Measurements from ENCODE around the gene MRPS21.
A peak's percentile ranks its signal among the peaks of the same experiment; 100 is the strongest.

Gene MRPS21

GRCh38 chr1:150322310-150322709, 28.6 kb downstream of the MRPS21 start:
- 0 out of 2 replicates have a peak, but pooled peaks have one; percentile 38 for TF ChIP-seq ZNF664 (tag by site-specific recombination; IDR thresholded peaks at IDR 0.05)
- TF ChIP-seq, protein P1, sequence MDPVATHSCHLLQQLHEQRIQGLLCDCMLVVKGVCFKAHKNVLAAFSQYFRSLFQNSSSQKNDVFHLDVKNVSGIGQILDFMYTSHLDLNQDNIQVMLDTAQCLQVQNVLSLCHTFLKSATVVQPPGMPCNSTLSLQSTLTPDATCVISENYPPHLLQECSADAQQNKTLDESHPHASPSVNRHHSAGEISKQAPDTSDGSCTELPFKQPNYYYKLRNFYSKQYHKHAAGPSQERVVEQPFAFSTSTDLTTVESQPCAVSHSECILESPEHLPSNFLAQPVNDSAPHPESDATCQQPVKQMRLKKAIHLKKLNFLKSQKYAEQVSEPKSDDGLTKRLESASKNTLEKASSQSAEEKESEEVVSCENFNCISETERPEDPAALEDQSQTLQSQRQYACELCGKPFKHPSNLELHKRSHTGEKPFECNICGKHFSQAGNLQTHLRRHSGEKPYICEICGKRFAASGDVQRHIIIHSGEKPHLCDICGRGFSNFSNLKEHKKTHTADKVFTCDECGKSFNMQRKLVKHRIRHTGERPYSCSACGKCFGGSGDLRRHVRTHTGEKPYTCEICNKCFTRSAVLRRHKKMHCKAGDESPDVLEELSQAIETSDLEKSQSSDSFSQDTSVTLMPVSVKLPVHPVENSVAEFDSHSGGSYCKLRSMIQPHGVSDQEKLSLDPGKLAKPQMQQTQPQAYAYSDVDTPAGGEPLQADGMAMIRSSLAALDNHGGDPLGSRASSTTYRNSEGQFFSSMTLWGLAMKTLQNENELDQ (tag by site-specific recombination; IDR thresholded peaks at IDR 0.05; ENCODE audit: low read depth): no peak
- ChIA-PET CTCF (interaction anchor here (1.9 kb wide), 1 partner anchor 41 kb away, joined by 8 read pairs; no protein-coding TSS in a partner anchor), POLR2A (interaction anchor here (0.7 kb wide), 1 partner anchor 35 kb away, joined by 3 read pairs; no protein-coding TSS in a partner anchor)
- H3K4me3 ChIP-seq (ENCODE audit: low read depth, low read length): peak overlapping the region; percentile 88
- H3K27ac ChIP-seq (ENCODE audit: extremely low read depth, low read depth, low read length): no peak overlapping the region
- peaks cover 28 to 38% of the 10 kb centered on the region in 2 experiments for H3K36me3 ChIP-seq (ENCODE audit: control insufficient read depth in 2 of 2, insufficient read depth in 1 of 2, low read length in 2 of 2)
- H3K9me3 ChIP-seq (ENCODE audit: control insufficient read depth, insufficient read depth, low read depth, low read length): no peaks in the 10 kb centered on the region
- no peaks in the 10 kb centered on the region for H3K4me1 ChIP-seq (ENCODE audit: control insufficient read depth, insufficient read depth, low read length)

DNA sequence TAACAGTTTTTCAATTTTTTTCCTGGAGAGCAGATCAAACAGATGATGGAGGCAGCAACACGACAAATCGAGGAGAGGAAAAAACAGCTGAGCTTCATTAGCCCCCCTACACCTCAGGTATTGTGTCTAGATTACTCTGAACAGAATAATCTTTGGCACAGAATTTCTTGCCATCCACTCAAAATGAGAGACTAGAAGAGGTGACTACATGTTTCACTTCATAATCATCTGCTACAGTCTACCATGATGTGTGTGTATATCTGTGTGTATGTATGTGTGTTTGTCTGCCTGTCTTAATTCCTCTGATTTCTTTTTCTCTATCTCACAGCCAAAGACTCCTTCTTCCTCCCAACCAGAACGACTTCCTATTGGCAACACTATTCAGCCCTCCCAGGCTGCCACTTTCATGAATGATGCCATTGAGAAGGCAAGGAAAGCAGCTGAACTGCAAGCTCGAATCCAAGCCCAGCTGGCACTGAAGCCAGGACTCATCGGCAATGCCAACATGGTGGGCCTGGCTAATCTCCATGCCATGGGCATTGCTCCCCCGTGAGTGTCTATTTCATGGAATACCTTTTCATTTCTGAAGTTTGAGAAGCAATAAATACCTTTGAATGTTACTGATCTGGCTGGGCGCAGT, 39.1 kb downstream of the MRPS21 start:
- TF ChIP-seq ZNF548 (tag by site-specific recombination; IDR thresholded peaks at IDR 0.05) (no peak), ZNF211 (tag by site-specific recombination; IDR thresholded peaks at IDR 0.05; ENCODE audit: low read depth) (no peak), ZNF114 (tag by site-specific recombination; IDR thresholded peaks at IDR 0.05) (no peak), ZNF175 (tag by site-specific recombination; IDR thresholded peaks at IDR 0.05) (no peak), ZNF292 (tag by site-specific recombination; IDR thresholded peaks at IDR 0.05; ENCODE audit: borderline replicate concordance, low read depth) (no peak), ZNF221 (tag by site-specific recombination; IDR thresholded peaks at IDR 0.05; ENCODE audit: borderline replicate concordance) (no peak), ZNF776 (tag by site-specific recombination; IDR thresholded peaks at IDR 0.05; ENCODE audit: borderline replicate concordance) (no peak), ZNF660 (tag by site-specific recombination; IDR thresholded peaks at IDR 0.05) (no peak)
- TF ChIP-seq, protein P2, sequence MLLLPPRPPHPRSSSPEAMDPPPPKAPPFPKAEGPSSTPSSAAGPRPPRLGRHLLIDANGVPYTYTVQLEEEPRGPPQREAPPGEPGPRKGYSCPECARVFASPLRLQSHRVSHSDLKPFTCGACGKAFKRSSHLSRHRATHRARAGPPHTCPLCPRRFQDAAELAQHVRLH (tag by site-specific recombination; IDR thresholded peaks at IDR 0.05): no peak
- H3K4me3 ChIP-seq (ENCODE audit: low read depth, low read length): no peak overlapping the region
- ChIA-PET CTCF (no interaction called here), POLR2A (no interaction called here)
- no peaks in the 10 kb centered on the region for H3K9me3 ChIP-seq (ENCODE audit: control insufficient read depth, insufficient read depth, low read depth, low read length)
- no peaks in the 10 kb centered on the region for H3K4me1 ChIP-seq (ENCODE audit: control insufficient read depth, insufficient read depth, low read length)
- H3K36me3 ChIP-seq (ENCODE audit: control insufficient read depth in 2 of 2, insufficient read depth in 1 of 2, low read length in 2 of 2): peaks cover 92 to 94% of the 10 kb centered on the region in 2 experiments
- no peak overlapping the region for H3K27ac ChIP-seq (ENCODE audit: extremely low read depth, low read depth, low read length)

DNA sequence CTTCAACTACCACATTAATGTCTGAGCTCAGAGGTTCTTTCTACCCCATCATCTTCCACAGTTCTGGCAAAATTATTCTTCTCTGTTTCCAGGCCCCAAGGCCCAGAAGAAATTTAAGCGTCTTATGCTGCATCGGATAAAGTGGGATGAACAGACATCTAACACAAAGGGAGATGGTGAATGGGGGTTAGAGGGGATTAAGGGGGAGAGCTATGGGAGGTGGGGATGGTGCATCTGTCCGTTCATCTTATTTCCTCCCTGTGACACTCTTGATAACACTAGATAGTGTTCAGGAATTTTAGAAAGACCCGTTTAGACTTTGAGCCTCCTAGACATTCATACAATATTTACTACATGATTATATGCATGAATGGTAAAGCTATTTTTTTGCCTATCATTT, 52.7 kb downstream of the MRPS21 start:
- Histone ChIP-seq H3K4me3 (ENCODE audit: low read depth, low read length) (no peak overlapping the region), H3K9me3 (ENCODE audit: control insufficient read depth, insufficient read depth, low read depth, low read length) (no peaks in the 10 kb centered on the region), H3K36me3 (ENCODE audit: control insufficient read depth in 2 of 2, insufficient read depth in 1 of 2, low read length in 2 of 2) (peaks cover 65 to 88% of the 10 kb centered on the region in 2 experiments), H3K4me1 (ENCODE audit: control insufficient read depth, insufficient read depth, low read length) (no peaks in the 10 kb centered on the region), H3K27ac (ENCODE audit: extremely low read depth, low read depth, low read length) (no peak overlapping the region)
- ChIA-PET CTCF (interaction anchor here (0.7 kb wide), 1 partner anchor 256 kb away, joined by 3 read pairs; no protein-coding TSS in a partner anchor), POLR2A (interaction anchor here (0.5 to 1.4 kb wide), 4 partner anchors 9 to 25 kb away, joined by 3 to 6 read pairs (median 3); partner anchors contain the start of gene PRPF3)
- TF ChIP-seq KLF8 (tag by site-specific recombination; IDR thresholded peaks at IDR 0.05): no peak
- TF ChIP-seq, protein P3, sequence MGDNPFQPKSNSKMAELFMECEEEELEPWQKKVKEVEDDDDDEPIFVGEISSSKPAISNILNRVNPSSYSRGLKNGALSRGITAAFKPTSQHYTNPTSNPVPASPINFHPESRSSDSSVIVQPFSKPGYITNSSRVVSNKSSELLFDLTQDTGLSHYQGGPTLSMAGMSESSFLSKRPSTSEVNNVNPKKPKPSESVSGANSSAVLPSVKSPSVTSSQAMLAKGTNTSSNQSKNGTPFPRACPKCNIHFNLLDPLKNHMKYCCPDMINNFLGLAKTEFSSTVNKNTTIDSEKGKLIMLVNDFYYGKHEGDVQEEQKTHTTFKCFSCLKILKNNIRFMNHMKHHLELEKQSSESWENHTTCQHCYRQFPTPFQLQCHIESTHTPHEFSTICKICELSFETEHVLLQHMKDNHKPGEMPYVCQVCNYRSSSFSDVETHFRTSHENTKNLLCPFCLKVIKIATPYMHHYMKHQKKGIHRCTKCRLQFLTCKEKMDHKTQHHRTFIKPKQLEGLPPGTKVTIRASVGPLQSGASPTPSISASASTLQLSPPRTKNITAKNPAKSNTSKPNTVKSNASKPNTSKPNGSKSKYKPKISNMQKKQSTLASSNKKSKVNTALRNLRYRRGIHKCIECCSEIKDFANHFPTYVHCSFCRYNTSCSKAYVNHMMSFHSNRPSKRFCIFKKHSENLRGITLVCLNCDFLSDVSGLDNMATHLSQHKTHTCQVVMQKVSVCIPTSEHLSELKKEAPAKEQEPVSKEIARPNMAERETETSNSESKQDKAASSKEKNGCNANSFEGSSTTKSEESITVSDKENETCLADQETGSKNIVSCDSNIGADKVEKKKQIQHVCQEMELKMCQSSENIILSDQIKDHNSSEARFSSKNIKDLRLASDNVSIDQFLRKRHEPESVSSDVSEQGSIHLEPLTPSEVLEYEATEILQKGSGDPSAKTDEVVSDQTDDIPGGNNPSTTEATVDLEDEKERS (tag by site-specific recombination; IDR thresholded peaks at IDR 0.05): no peak
- no peak for TF ChIP-seq GFI1B (tag by site-specific recombination; IDR thresholded peaks at IDR 0.05)
- no peak for TF ChIP-seq TCF7L2 (IDR thresholded peaks at IDR 0.05; ENCODE audit: borderline replicate concordance, low read depth, low read length)
- TF ChIP-seq ZNF624 (tag by site-specific recombination; IDR thresholded peaks at IDR 0.05): no peak
- no peak for TF ChIP-seq ZNF175 (tag by site-specific recombination; IDR thresholded peaks at IDR 0.05)
- TF ChIP-seq, protein P4, sequence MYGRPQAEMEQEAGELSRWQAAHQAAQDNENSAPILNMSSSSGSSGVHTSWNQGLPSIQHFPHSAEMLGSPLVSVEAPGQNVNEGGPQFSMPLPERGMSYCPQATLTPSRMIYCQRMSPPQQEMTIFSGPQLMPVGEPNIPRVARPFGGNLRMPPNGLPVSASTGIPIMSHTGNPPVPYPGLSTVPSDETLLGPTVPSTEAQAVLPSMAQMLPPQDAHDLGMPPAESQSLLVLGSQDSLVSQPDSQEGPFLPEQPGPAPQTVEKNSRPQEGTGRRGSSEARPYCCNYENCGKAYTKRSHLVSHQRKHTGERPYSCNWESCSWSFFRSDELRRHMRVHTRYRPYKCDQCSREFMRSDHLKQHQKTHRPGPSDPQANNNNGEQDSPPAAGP (tag by site-specific recombination; IDR thresholded peaks at IDR 0.05): no peak
